Measurements from ENCODE around the gene NTRK2. TPM values are rescaled to one million over a fixed set of nuclear protein-coding genes. Genes with fewer than 3 reads are reported as not detected.

NTRK2 gene
- total and polyA plus RNA-seq, 4 donors, result 0.26 to 1.4 (median 0.56) TPM

GRCh38 chr9:84817038-84817437 lies 147.5 kb downstream of the NTRK2 start:
- Histone ChIP-seq H3K27me3 (ENCODE audit: control insufficient read depth in 4 of 4, insufficient read depth in 4 of 4, low read length in 3 of 4) (peaks cover 0 to 4% (median 0%) of the 10 kb centered on the region in 4 donors), H3K36me3 (ENCODE audit: control insufficient read depth in 4 of 4, insufficient read depth in 3 of 4, low read depth in 1 of 4, low read length in 3 of 4) (no peaks in the 10 kb centered on the region), H3K9me3 (ENCODE audit: control insufficient read depth in 4 of 4, low read length in 3 of 4) (no peaks in the 10 kb centered on the region), H3K27ac (ENCODE audit: low read depth in 1 of 2, low read length in 2 of 2) (no peak overlapping the region), H3K4me1 (ENCODE audit: control insufficient read depth in 4 of 4, insufficient read depth in 4 of 4, low read length in 3 of 4) (no peaks in the 10 kb centered on the region), H3K4me3 (ENCODE audit: low read depth in 1 of 3, low read length in 3 of 3) (no peak overlapping the region), H3K9ac (ENCODE audit: low read depth in 1 of 2, low read length in 2 of 2) (no peak overlapping the region)
- no peak for DNase-seq (ENCODE audit: low spot score)
- no peak for TF ChIP-seq JUND (IDR thresholded peaks at IDR 0.05)
- TF ChIP-seq REST (IDR thresholded peaks at IDR 0.05), result no peak
- TF ChIP-seq NR2F2 (IDR thresholded peaks at IDR 0.05), result no peak
- TF ChIP-seq HNF4A (conservative IDR thresholded peaks at IDR 0.05), result no peak
- WGBS, result 90% methylated on average over 6 of the region's 6 CpGs

- Histone ChIP-seq H3K4me3 (ENCODE audit: low read depth in 1 of 3, low read length in 3 of 3) (no peak overlapping the region), H3K4me1 (ENCODE audit: control insufficient read depth in 4 of 4, insufficient read depth in 4 of 4, low read length in 3 of 4) (no peaks in the 10 kb centered on the region), H3K27me3 (ENCODE audit: control insufficient read depth in 4 of 4, insufficient read depth in 4 of 4, low read length in 3 of 4) (no peaks in the 10 kb centered on the region), H3K36me3 (ENCODE audit: control insufficient read depth in 4 of 4, insufficient read depth in 3 of 4, low read depth in 1 of 4, low read length in 3 of 4) (no peaks in the 10 kb centered on the region), H3K9ac (ENCODE audit: low read depth in 1 of 2, low read length in 2 of 2) (no peak overlapping the region), H3K9me3 (ENCODE audit: control insufficient read depth in 4 of 4, low read length in 3 of 4) (no peaks in the 10 kb centered on the region), H3K27ac (ENCODE audit: low read depth in 1 of 2, low read length in 2 of 2) (no peak overlapping the region)
- TF ChIP-seq SP1 (IDR thresholded peaks at IDR 0.05), result no peak
- TF ChIP-seq GABPA (IDR thresholded peaks at IDR 0.05 in 1 of 2, conservative IDR thresholded peaks at IDR 0.05 in 1 of 2), result no peak
- TF ChIP-seq, protein P1, sequence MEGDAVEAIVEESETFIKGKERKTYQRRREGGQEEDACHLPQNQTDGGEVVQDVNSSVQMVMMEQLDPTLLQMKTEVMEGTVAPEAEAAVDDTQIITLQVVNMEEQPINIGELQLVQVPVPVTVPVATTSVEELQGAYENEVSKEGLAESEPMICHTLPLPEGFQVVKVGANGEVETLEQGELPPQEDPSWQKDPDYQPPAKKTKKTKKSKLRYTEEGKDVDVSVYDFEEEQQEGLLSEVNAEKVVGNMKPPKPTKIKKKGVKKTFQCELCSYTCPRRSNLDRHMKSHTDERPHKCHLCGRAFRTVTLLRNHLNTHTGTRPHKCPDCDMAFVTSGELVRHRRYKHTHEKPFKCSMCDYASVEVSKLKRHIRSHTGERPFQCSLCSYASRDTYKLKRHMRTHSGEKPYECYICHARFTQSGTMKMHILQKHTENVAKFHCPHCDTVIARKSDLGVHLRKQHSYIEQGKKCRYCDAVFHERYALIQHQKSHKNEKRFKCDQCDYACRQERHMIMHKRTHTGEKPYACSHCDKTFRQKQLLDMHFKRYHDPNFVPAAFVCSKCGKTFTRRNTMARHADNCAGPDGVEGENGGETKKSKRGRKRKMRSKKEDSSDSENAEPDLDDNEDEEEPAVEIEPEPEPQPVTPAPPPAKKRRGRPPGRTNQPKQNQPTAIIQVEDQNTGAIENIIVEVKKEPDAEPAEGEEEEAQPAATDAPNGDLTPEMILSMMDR (IDR thresholded peaks at IDR 0.05; ENCODE audit: low read depth, low read length, missing input control), result no peak
- no peak for TF ChIP-seq RXRA (IDR thresholded peaks at IDR 0.05)
- TF ChIP-seq JUND (IDR thresholded peaks at IDR 0.05), result no peak
- no peak for TF ChIP-seq FOXA1 (IDR thresholded peaks at IDR 0.05)
- TF ChIP-seq FOXA2 (IDR thresholded peaks at IDR 0.05), result no peak
- WGBS, result 76% methylated on average over 9 of the region's 9 CpGs
- DNase-seq (ENCODE audit: low spot score), result no peak
Measured at GRCh38 chr9:84818791-84819190, 149.3 kb downstream of the NTRK2 start.

GRCh38 chr9:84819491-84819991 lies 150.0 kb downstream of the NTRK2 start:
- TF ChIP-seq YY1 (IDR thresholded peaks at IDR 0.05), result no peak
- no peak for TF ChIP-seq ATF3 (IDR thresholded peaks at IDR 0.05)
- no peak for TF ChIP-seq JUND (IDR thresholded peaks at IDR 0.05)
- no peak for TF ChIP-seq NR2F2 (IDR thresholded peaks at IDR 0.05)
- no peak for TF ChIP-seq FOXA1 (IDR thresholded peaks at IDR 0.05)
- TF ChIP-seq HNF4A (conservative IDR thresholded peaks at IDR 0.05), result no peak
- no peak for TF ChIP-seq MAX (IDR thresholded peaks at IDR 0.05)
- TF ChIP-seq SP1 (IDR thresholded peaks at IDR 0.05), result no peak
- no peak for TF ChIP-seq HNF4G (IDR thresholded peaks at IDR 0.05)
- no peak for TF ChIP-seq EGR1 (IDR thresholded peaks at IDR 0.05; ENCODE audit: low read depth in 2 of 2)
- no peak for TF ChIP-seq TAF1 (conservative IDR thresholded peaks at IDR 0.05)
- TF ChIP-seq REST (IDR thresholded peaks at IDR 0.05), result no peak
- H3K27me3 ChIP-seq (ENCODE audit: control insufficient read depth in 4 of 4, insufficient read depth in 4 of 4, low read length in 3 of 4), result no peaks in the 10 kb centered on the region
- WGBS, result 63% methylated on average over 8 of the region's 8 CpGs
- H3K4me1 ChIP-seq (ENCODE audit: control insufficient read depth in 4 of 4, insufficient read depth in 4 of 4, low read length in 3 of 4), result no peaks in the 10 kb centered on the region
- H3K27ac ChIP-seq (ENCODE audit: low read depth in 1 of 2, low read length in 2 of 2), result no peak overlapping the region
- no peak overlapping the region for H3K9ac ChIP-seq (ENCODE audit: low read depth in 1 of 2, low read length in 2 of 2)
- no peak overlapping the region for H3K4me3 ChIP-seq (ENCODE audit: low read depth in 1 of 3, low read length in 3 of 3)
- no peaks in the 10 kb centered on the region for H3K36me3 ChIP-seq (ENCODE audit: control insufficient read depth in 4 of 4, insufficient read depth in 3 of 4, low read depth in 1 of 4, low read length in 3 of 4)
- DNase-seq (ENCODE audit: low spot score), result no peak
- no peaks in the 10 kb centered on the region for H3K9me3 ChIP-seq (ENCODE audit: control insufficient read depth in 4 of 4, low read length in 3 of 4)
